CD4-positive, alpha-beta T cell treated with Interleukin-15 for 4 hours (primary cell): ENCODE data around the gene YWHAG.
"Not testable (repeated sequence)": the region's sequence is repeated elsewhere in the genome, so short reads cannot be mapped to it uniquely, and the experiment has no call there.

ENCODE experiments used
- DNase-seq: peaks from one replicate; pipeline ENCODE4 v3.0.0-alpha.2; 2020; ENCODE audit warnings: low spot score

The YWHAG gene

GRCh38 chr7:76318488-76319353 is 40.1 kb downstream of the YWHAG start:
- DNase-seq = peak; percentile 71

DNA sequence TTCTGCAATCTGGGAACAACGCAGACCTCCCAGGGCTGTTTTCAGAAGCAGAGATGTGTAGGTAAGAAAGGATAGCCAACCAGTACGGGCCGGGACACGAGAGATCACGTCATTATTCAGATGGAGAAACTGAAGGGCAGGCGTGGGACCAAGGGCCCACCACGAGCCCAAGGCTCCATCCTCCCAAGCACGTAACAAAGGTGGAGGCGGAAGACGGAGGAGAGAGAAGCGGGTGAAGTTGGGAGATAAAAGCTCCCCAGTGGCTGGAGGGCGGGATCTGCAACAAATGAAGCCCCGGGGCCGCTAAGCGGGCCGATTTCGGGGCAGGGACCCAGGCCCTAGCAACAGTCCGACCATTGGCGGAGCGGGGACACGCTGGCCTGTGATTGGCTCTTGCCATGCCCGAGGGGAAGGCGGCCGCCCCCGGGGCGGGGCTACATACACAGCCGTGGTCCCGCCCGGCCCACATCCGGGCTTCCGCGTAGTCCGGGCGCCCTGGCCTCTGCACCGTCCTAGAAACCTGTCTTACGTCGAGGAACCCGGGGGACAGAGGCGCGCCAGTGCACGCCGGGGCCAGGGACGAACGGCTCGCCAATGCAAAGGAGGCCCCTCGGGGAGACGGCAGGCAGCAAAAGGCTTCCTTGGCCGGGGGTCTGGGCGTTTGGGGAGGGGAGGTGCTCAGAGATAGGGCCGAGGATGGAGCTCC is 40.9 kb downstream of the YWHAG start:
- peak; percentile 95 for DNase-seq

DNA sequence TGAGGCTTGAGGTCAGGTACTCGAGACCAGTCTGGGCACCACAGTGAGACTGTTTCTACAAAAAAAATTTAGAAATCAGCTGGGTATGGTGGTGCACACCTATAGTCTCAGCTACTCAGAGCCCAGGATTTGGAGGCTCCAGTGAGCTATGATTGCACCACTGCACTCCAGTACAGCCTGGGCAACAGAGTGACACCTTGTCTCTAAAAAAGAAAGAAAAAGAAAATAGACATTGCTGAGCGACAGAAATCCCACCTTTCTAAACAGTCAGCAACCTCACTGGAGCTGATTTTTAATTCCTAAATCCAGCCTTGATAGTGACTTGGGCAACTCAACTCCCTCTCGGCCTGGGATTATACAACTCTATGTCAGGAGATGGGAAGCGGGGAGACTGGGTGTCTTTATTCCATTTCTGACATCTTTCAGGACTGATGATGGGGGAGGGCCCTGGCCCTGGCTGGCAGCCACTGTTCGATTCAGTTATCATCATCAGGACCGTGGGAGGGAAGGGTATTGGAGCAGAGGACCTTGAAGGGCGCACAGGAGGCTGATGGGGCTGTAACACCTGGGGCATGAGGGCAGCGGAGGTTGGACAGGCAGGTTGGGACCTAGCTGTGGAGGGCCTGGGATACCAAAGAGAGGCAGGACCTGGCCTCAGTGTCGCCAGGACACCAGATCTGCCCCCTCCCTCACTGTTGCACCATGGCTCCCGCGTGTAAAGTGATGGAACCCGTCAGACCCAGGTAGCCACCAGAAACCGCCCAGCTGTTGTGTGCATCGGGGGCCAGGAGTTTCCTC is 41.6 kb downstream of the YWHAG start:
- DNase-seq = no peak

GRCh38 chr7:76315364-76315763 is 43.4 kb downstream of the YWHAG start:
- DNase-seq = no peak

DNA sequence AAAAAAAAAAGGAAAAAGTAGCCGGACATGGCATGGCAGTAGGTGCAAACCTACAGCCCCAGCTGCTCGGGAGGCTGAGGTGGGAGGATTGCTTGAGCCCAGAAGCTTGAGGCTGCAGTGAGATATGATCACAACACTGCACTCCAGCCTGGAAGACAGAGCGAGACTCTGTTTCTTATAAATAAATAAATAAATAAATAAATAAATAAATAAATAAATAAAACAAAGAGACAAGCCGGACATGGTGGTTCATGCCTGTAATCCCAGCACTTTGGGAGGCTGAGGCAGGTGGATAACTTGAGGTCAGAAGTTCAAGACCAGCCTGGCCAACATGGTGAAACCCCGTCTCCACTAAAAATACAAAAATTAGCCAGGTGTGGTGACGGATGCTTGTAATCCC is 44.1 kb downstream of the YWHAG start:
- not testable (repeated sequence) for DNase-seq

GRCh38 chr7:76314042-76314721 is 44.6 kb downstream of the YWHAG start:
- DNase-seq = peak; percentile 96

DNA sequence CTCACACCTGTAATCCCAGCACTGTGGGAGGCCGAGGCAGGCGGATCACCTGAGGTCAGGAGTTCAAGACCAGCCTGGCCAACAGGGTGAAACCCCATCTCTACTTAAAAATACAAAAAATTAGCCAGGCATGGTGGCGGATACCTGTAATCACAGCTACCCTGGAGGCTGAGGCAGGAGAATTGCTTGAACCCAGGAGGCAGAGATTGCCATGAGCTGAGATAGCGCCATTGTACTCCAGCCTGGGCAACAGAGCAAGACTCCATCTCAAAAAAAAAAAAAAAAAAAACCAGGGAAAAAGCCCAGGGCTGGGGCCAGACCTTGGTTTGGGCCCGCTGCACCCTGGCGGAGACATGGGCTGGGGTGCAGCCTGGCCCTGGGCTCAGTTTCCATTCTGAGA is 47.0 kb downstream of the YWHAG start:
- DNase-seq = not testable (repeated sequence)

GRCh38 chr7:76310102-76310957 is 48.5 kb downstream of the YWHAG start:
- no peak for DNase-seq

GRCh38 chr7:76309341-76310101 is 49.3 kb downstream of the YWHAG start:
- not testable (repeated sequence) for DNase-seq

GRCh38 chr7:76308874-76309273 is 49.9 kb downstream of the YWHAG start:
- DNase-seq = not testable (repeated sequence)

DNA sequence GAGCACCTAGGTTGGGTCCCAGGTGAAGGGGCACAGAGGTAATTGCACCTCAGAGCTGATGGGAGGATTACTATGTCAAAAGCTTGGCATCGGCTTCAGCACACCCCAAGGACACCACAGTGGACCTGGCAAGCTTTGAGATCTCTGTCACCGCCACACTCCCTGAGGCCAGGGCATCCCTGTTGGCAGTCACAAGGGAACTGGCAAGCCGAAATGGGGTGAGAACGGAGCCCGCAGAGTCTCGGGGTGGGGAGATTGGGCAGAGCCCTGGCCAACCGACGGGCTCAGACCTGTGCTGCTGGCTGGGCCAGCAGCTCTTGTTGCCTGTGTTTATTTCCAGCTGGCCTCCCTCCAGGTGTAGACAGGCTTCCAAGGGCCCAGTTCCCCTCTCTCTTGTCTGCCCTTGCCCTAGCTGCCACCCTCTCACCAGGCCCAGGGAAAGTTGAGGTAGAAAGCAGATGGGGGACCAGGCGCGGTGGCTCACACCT is 53.9 kb downstream of the YWHAG start:
- no peak for DNase-seq

- peak; percentile 75 for DNase-seq
Observed at GRCh38 chr7:76303202-76304147, 55.3 kb downstream of the YWHAG start.

- DNase-seq = peak; percentile 79
Observed at GRCh38 chr7:76302347-76303201, 56.2 kb downstream of the YWHAG start, which contains the start of gene HSPB1. Gene HSPB1 (plus strand): TSS chr7:76302673. CDS start chr7:76302713, 40 bp downstream.

DNA sequence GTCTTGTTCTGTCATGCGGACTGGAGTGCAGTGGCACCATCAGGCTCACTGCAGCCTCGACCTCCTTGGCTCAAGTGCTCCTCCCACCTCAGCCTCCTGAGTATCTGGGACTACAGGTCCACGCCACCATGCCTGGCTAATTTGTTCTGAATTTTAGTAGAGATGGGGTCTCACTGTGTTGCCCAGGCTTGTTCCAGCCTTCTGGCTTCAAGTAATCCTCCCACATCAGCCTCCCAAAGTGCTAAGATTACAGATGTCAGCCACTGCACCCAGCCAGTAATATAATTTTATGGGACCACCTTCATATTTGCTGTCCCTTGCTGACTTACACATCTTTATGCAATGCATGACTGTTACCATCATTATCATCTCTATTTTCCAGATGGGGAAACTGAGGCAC is 57.8 kb downstream of the YWHAG start:
- no peak for DNase-seq

GRCh38 chr7:76300166-76300731 is 58.5 kb downstream of the YWHAG start:
- no peak for DNase-seq

DNA sequence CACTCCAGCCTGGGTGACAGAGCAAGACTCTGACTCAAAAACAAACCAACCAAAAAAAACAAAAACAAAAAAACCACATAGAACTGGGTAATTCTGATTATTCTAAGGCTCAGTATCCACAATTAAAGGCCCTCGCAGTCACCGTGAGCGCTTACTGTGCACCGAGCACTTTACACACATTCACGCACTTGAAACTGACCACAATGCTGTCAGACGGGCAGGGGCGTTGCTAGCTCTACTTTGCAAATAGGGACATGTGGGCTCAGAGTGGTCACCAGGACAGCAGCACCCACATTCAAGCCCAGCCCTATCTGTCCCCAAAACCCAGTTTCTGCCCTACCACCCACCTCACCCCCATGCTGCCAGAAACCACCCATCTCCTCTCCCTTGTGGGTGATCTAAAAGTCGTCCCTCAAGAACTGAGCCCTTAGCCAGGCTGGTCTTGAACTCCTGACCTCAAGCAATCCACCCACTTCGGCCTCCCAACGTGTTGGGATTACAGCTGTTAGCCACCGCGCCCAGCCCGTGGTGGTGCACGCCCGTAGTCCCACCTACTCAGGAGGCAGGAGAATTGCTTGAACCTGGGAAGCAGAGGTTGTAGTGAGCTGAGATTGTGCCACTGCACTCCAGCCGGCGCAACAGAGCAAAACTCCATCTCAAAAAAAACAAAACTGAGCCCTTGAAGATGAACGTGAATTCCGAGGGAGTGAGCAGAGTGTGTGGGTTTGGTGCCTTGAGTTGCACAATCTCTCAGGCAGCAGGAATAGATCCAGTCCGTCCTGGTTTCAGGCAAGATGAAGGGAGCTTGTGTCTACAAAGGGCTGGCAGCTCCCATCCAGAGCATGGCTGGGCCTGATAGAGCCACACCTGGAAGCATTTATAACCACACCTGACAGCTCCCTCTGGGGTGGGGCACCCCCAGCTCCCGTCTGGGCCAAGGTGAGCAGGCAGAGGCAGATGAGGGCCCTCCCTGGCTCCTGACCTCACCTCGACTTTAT is 61.7 kb downstream of the YWHAG start:
- no peak for DNase-seq
